HG02938 (cell line): ENCODE measurements around the gene TMEM190.

Source experiments
- ATAC-seq: cut with Tn5 transposase; IDR thresholded peaks from one replicate; pipeline ENCODE4 v1.9.1; 2021; ENCODE audit warnings: mild to moderate bottlenecking, moderate library complexity; ENCODE audit not compliant: unreplicated experiment

The TMEM190 gene

GRCh38 chr19:55350620-55351315 is 25.9 kb upstream of the TMEM190 start:
- ATAC-seq = no peak

- no peak for ATAC-seq
Measured at GRCh38 chr19:55352040-55352439, 24.6 kb upstream of the TMEM190 start.

DNA sequence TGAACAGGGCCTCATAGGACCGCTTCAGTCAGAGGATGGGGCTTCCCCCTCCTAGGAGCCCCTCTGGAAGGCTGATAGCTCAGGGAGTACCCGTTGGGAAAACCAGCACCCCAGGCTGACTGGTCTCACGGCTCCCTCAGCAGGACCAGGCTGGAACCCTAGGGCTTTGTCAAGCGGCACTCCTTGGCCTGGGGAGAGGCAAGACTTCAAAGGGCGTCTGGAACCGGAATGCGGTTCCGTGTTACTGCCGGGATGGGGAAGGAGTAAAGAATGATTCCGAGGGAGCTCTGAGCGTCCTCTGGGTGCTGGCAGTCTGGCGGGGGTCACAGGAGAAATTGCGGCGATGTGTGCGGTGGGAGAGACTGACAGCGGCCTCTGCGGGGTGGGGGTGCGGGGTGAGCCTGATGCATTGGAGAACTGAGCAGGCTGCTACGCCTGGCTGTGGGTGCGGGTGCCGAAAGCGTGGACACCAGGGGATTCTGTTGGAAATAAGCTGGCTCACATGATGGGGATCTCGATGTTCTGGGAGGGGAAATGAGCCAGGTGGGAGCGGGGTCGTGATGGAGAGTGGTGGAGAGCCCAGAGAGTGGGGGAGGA is 24.0 kb upstream of the TMEM190 start:
- ATAC-seq = no peak

GRCh38 chr19:55353356-55353802 is 23.2 kb upstream of the TMEM190 start:
- no peak for ATAC-seq

- no peak for ATAC-seq
Measured at GRCh38 chr19:55353803-55354697, 22.6 kb upstream of the TMEM190 start.

- no peak for ATAC-seq
Measured at GRCh38 chr19:55354698-55355212, 21.9 kb upstream of the TMEM190 start, which contains the start of gene COX6B2. Gene COX6B2, minus strand, starts transcription at chr19:55354719. Its CDS starts 198 bp downstream, at chr19:55354521.

DNA sequence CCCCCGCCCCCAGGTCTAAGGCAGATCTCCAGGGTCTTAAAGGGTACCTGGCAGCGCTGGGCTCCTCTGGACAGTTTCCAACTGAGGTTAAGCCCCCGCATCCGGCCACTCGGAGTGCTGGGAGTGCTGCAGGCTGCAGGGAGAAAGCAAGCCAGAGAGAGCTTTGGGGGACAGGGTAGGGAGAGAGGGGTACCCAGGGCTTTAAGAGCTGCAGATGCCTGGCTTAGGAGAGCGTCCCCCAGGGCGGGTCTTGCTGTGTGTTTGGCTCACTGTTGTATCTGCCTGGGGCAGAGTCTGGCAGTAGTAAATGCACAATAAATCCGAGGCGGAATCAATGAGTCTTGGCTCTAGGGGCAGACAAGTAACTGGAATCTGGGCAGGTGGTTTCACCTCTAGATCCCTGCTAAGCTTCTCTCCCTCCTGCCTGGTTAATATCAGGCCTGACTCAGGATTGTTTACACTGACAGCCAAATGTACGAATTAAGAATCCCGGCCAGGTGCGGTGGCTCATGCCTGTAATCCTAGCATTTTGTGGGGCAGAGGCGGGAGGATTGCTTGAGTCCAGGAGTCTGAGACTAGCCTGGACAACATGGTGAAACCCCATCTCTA is 21.3 kb upstream of the TMEM190 start:
- ATAC-seq = no peak

DNA sequence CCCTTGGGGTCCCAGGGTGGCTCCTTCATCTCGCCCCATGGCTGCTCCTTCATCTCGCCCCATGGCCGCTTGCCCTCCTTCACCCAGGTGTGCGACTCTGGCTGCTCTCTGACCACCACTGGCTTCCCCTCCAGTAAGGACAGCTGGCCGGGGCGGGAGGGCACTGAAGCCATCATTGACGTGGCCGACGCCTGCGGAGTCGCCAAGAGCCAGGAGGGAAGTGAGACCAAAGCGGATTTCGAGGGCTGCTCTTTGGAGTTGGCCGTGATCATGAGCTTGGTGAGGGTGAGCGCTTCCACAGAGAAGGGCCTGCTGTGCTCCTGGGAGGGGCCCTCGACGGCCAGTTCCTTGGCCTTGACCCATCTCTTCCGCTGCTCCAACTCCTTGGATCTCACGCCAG is 18.1 kb upstream of the TMEM190 start:
- ATAC-seq = no peak

- ATAC-seq = no peak
Measured at GRCh38 chr19:55358943-55359908, 17.4 kb upstream of the TMEM190 start.

DNA sequence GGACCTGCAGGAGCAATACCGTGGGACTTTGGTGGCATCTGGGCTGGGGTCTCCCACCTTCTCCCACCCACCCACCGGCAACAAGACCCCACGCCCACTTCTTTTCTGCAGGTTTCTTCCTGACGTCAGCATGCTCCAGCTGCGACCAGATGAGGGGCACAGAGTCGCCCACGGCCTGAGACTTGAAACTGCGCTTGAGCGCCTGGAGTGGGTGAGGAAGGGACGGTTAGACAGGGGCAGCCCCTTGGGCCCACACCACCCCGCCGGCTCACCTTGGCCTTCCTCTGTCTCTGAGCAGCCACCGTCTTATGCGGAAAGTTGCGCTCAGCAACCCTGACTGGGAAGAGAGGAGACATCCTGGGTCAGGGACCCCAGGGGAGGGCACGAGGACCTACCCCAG is 15.7 kb upstream of the TMEM190 start:
- no peak for ATAC-seq

DNA sequence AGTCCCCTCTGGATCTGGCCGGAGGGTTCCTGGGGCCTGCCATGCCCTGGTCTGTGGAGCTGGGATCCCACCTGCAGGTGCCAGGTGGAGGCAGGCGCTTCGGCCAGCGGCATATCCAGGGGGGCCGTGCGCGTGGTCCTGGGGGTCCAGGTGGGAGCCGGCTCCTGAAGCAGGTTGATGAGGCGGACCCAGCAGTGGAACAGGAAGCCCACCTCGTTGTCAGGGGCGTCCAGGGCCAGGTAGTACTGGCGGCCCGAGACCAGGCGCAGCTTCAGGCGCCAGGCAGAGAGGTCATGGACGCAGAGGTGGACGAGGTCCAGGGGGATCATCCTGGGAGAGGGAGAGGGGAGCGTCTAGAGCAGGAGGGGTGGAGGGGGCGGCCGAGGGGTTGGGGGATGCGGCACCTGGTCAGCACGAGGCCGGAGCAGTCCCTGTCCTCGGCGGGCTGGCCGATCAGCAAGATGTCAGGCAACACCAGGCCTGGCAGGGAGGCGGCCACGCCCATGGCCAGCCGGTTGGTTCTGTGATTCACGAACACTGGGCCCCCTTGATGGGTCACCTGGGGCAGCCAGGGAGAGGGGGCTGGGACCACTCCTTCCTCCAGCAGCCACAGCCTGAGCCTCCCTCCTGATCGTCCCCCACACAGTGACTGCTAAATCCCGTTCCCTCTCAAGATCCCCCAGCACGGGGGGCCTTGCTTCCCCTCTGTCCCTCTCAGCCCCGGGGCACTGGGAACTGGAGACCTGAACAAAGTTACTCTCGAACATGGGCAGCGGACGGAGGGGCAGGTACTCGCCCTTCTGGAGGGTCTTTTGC is 14.2 kb upstream of the TMEM190 start:
- no peak for ATAC-seq

DNA sequence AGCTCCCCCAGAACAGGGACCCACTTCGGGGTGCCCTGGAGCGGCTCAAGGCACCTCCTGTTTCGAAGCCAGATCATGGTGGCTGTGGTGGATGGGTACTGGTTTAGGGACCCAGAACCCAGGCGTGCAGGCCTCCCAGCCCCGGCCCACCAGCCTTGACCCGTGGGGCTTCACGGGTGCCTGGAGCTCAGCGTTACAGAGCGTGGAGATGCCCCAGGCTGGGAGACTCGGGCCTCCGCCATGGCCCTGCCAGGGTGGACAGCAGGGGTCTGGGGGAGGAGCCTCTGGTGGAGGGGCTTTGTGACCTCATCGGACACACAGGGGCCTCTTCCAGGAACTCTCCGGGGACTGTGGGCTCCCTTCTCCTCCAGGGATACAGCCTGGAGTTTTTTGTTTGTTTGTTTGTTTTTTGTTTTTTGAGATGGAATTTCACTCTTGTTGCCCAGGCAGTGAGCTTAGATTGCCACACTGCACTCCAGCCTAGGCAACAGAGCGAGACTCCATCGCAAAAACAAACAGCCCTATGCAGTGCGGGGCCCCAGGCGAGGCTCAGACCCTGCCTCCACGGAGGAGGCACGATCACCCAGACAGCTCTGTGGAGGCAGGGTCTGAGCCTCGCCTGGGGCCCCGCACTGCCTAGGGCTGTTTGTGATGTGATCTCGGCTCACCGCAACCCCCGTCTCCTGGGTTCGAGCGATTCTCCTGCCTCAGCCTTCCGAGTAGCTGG is 13.5 kb upstream of the TMEM190 start, which contains the start of gene GARIN5B:
Gene GARIN5B, minus strand, starts transcription at position 271 of the 727 bp plus-strand sequence. Its CDS starts 194 bp downstream, at position 77.
- no peak for ATAC-seq

- ATAC-seq = no peak
Measured at GRCh38 chr19:55365245-55365644, 11.4 kb upstream of the TMEM190 start.

- no peak for ATAC-seq
Measured at GRCh38 chr19:55365964-55366363, 10.7 kb upstream of the TMEM190 start.

DNA sequence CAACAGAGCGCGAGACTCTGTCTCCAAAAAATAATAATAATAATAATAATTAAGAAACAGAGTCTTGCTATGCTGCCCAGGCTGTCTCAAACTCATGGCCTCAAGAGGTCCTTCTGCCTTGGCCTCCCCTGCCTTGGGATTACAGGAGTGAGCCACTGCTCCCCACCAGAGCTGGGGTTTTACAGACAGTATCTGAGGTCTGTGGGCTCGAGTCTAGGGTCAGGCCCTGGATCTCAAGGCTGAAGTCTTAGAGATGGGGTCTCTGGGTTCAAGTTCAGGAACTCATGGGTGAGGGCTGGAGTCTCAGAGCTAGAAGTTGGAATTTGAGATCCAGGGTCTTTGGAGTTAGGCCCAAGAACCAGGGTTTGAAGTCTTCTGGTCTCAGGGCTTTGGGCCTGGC is 9.8 kb upstream of the TMEM190 start:
- no peak for ATAC-seq

- no peak for ATAC-seq
Measured at GRCh38 chr19:55368106-55368505, 8.5 kb upstream of the TMEM190 start.

GRCh38 chr19:55368701-55369563 is 7.7 kb upstream of the TMEM190 start:
- ATAC-seq = no peak
